Measurements from ENCODE around the gene DDX23.

The DDX23 gene

GRCh38 chr12:48822139-48822538 lies 29.8 kb downstream of the DDX23 start:
- no peak for DNase-seq

GRCh38 chr12:48819986-48820725 lies 31.8 kb downstream of the DDX23 start:
- DNase-seq: no peak

GRCh38 chr12:48818831-48819590 lies 33.0 kb downstream of the DDX23 start:
- DNase-seq: no peak

- DNase-seq: peak; percentile 30
Observed at GRCh38 chr12:48817873-48818830, 33.8 kb downstream of the DDX23 start, which contains the start of gene CACNB3. Gene CACNB3 (plus strand): TSS chr12:48818496. CDS start chr12:48818930, 434 bp downstream.

- peak; percentile 23 for DNase-seq
Observed at GRCh38 chr12:48816143-48816854, 35.7 kb downstream of the DDX23 start.

- peak; percentile 55 for DNase-seq
Observed at GRCh38 chr12:48815126-48816110, 36.5 kb downstream of the DDX23 start.

GRCh38 chr12:48814262-48815125 lies 37.5 kb downstream of the DDX23 start:
- DNase-seq: peak; percentile 46

- DNase-seq: peak; percentile 4
Observed at GRCh38 chr12:48813465-48814261, 38.3 kb downstream of the DDX23 start.

GRCh38 chr12:48812389-48812788 lies 39.6 kb downstream of the DDX23 start:
- DNase-seq: no peak

GRCh38 chr12:48811437-48812090 lies 40.4 kb downstream of the DDX23 start:
- DNase-seq: no peak

- DNase-seq: peak; percentile 90
Observed at GRCh38 chr12:48810903-48811431, 41.0 kb downstream of the DDX23 start.

- DNase-seq: no peak
Observed at GRCh38 chr12:48807981-48808380, 44.0 kb downstream of the DDX23 start.

- DNase-seq: no peak
Observed at GRCh38 chr12:48803675-48804074, 48.3 kb downstream of the DDX23 start.

GRCh38 chr12:48800971-48801370 lies 51.0 kb downstream of the DDX23 start:
- no peak for DNase-seq

GRCh38 chr12:48800457-48800856 lies 51.5 kb downstream of the DDX23 start:
- no peak for DNase-seq

GRCh38 chr12:48796976-48797375 lies 55.0 kb downstream of the DDX23 start:
- no peak for DNase-seq

GRCh38 chr12:48795550-48796455 lies 56.2 kb downstream of the DDX23 start:
- DNase-seq: peak; percentile 80

All from kidney glomerular epithelial cell (primary cell).